HepG2 (cell line): ENCODE results near the gene UBR4. TPM values are rescaled to one million over a fixed set of nuclear protein-coding genes. Genes with fewer than 3 reads are reported as not detected.

Experiments used
- CREM ChIP-seq, 2 experiments: sonication (generic) in 1 of 2; formaldehyde crosslinking in 1 of 2; IDR thresholded peaks; 2 replicates each; pipeline versions ENCODE4 v1.4.0 to v1.6.1; 2016 to 2020; ENCODE audit warnings: antibody characterized with exemption in 1 of 2, mild to moderate bottlenecking in 1 of 2, missing genetic modification reagents in 1 of 2
- ETV5 ChIP-seq: IDR thresholded peaks from 2 replicates; pipeline ENCODE4 v1.6.1; 2018; ENCODE audit warnings: missing biosample characterization, missing genetic modification reagents, inconsistent platforms, borderline replicate concordance
- FOXA1 ChIP-seq, 2 experiments: fragments of 450-650 bp in 1 of 2; sonication (generic) in 1 of 2; formaldehyde crosslinking in 1 of 2; IDR thresholded peaks; 2 replicates each; pipeline versions ENCODE4 v1.4.0 to v1.6.1; 2016 to 2020; ENCODE audit warnings: missing genetic modification reagents in 1 of 2
- GATAD1 ChIP-seq: IDR thresholded peaks from 2 replicates; pipeline ENCODE4 v1.6.1; 2016; ENCODE audit warnings: missing genetic modification reagents, missing compliant biosample characterization
- GATAD2A ChIP-seq: IDR thresholded peaks from 2 replicates; pipeline ENCODE4 v1.6.1; 2016
- GFI1 ChIP-seq: sonication (generic); formaldehyde crosslinking; IDR thresholded peaks from 2 replicates; pipeline ENCODE4 v1.5.0; 2020; ENCODE audit warnings: missing genetic modification reagents, mild to moderate bottlenecking, borderline replicate concordance
- GTF3A ChIP-seq: sonication (generic); formaldehyde crosslinking; conservative IDR thresholded peaks from 2 replicates; pipeline ENCODE4 v1.4.0; 2020; ENCODE audit warnings: mild to moderate bottlenecking, missing genetic modification reagents
- HDAC2 ChIP-seq: sonication (generic); formaldehyde crosslinking; IDR thresholded peaks from 2 replicates; pipeline ENCODE4 v1.4.0; 2020; ENCODE audit warnings: missing genetic modification reagents
- PAF1 ChIP-seq: IDR thresholded peaks from 2 replicates; pipeline ENCODE4 v1.6.1; 2016; ENCODE audit warnings: missing genetic modification reagents, missing compliant biosample characterization
- POGZ ChIP-seq: sonication (generic); formaldehyde crosslinking; IDR thresholded peaks from 2 replicates; pipeline ENCODE4 v1.4.0; 2020; ENCODE audit warnings: mild to moderate bottlenecking, missing genetic modification reagents
- PPARG ChIP-seq: conservative IDR thresholded peaks from 2 replicates; pipeline ENCODE4 v1.6.1; 2016; ENCODE audit warnings: missing biosample characterization, missing genetic modification reagents
- SALL1 ChIP-seq: sonication (generic); formaldehyde crosslinking; IDR thresholded peaks from 2 replicates; pipeline ENCODE4 v1.8.0; 2022; ENCODE audit warnings: mild to moderate bottlenecking, missing genetic modification reagents
- SOX13 ChIP-seq, 3 experiments: fragments of 450-650 bp in 1 of 3; sonication (generic) in 1 of 3; formaldehyde crosslinking in 1 of 3; IDR thresholded peaks in 2 of 3; conservative IDR thresholded peaks in 1 of 3; 2 replicates each; pipeline versions ENCODE4 v1.5.0 to v1.6.1; 2016 to 2020; ENCODE audit warnings: antibody characterized with exemption in 1 of 3, mild to moderate bottlenecking in 1 of 3, missing compliant biosample characterization in 1 of 3, missing genetic modification reagents in 1 of 3, moderate library complexity in 1 of 3
- STAT5B ChIP-seq: sonication (generic); formaldehyde crosslinking; IDR thresholded peaks from 2 replicates; pipeline ENCODE4 v1.4.0; 2020; ENCODE audit warnings: missing genetic modification reagents
- THAP11 ChIP-seq: IDR thresholded peaks from 2 replicates; pipeline ENCODE4 v1.6.1; 2016; ENCODE audit warnings: missing biosample characterization, missing genetic modification reagents
- ZNF264 ChIP-seq: sonication (generic); formaldehyde crosslinking; IDR thresholded peaks from 2 replicates; pipeline ENCODE4 v1.4.0; 2020; ENCODE audit warnings: missing genetic modification reagents
- ZNF331 ChIP-seq: sonication (generic); formaldehyde crosslinking; IDR thresholded peaks from 2 replicates; pipeline ENCODE4 v1.4.0; 2020; ENCODE audit warnings: missing genetic modification reagents
- ZNF335 ChIP-seq: sonication (generic); formaldehyde crosslinking; IDR thresholded peaks from 2 replicates; pipeline ENCODE4 v1.4.0; 2020; ENCODE audit warnings: missing genetic modification reagents
- polyA plus RNA-seq, 8 experiments: library from polyadenylated mRNA; depleted of rRNA in 3 of 8; stranded (reverse) in 7 of 8; unstranded in 1 of 8; fragments of >200 nt; fragmentation: Illumina TruSeq in 4 of 8; extraction: Trizol in 4 of 8; gene quantifications; 2 replicates each; pipeline versions ENCODE4 v1.2.1 to v1.2.3, GENCODE V29; 2011 to 2016; ENCODE audit warnings: low read depth in 4 of 8, missing spikeins in 1 of 8, mixed read lengths in 1 of 8; ENCODE audit not compliant: insufficient read depth in 1 of 8
- total RNA-seq, 5 experiments: library from RNA; depleted of rRNA; stranded (reverse); fragments of >200 nt; fragmentation: Illumina TruSeq; extraction: Trizol; gene quantifications; 2 replicates each; pipeline ENCODE4 v1.2.3, GENCODE V29; 2016; ENCODE audit warnings: low read depth in 1 of 5
- TF ChIP-seq, protein P1 (sequence below): sonication (generic); formaldehyde crosslinking; IDR thresholded peaks from 2 replicates; pipeline ENCODE4 v1.4.0; 2020; ENCODE audit warnings: missing genetic modification reagents, borderline replicate concordance
- TF ChIP-seq, protein P2 (sequence below): sonication (generic); formaldehyde crosslinking; IDR thresholded peaks from 2 replicates; pipeline ENCODE4 v1.8.0; 2022; ENCODE audit warnings: missing genetic modification reagents, mild to moderate bottlenecking, moderate library complexity, borderline replicate concordance
- TF ChIP-seq, protein P3 (sequence below): sonication (generic); formaldehyde crosslinking; IDR thresholded peaks from 2 replicates; pipeline ENCODE4 v1.4.0; 2020; ENCODE audit warnings: missing genetic modification reagents
- TF ChIP-seq, protein P4 (sequence below): sonication (generic); formaldehyde crosslinking; IDR thresholded peaks from 2 replicates; pipeline ENCODE4 v1.4.0; 2020; ENCODE audit warnings: missing genetic modification reagents

UBR4 gene
- total and polyA plus RNA-seq, 2 of the 13 experiments (the other 11 are each of a cell fraction or from before 2014, with no cell fraction given): 59.1 to 106 TPM

DNA sequence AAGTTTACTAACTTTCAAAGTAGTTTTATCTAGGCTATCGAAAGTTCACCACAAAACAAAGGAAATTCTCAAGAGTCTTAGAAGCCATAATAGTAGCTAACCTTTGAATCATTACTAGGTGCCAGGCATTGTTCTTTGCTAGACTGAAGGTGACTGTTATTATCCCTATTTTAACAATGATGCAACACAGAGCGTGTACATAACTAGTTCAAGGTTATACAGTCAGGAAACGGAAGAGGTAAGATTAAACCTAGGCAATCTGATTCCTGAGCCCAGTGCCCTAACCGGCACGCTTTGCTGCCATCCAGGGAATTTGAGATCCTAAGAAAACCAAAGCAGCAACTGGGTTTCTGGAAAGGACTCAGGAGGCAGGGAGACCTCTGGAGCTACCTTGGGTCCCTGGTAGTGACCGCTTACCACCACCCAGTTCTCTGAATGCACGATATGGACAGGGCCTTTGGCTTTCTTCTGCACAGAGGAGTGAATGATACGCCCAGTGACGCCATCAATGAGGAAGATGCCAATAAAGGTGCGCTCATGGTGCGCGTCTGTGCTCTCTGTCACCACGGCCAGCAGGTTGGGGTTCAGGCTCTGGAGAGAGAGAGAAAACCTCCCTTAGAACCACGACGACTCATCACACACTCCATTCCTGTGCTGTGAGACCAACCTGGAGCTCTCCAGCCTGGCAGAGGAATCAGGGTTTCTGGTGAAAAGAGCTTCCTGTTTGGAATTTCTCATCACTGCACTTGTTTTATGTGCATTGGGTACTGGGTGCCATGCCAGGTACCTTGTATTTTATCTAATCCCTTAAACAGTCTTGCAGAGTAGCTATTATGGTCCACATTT is 13.1 kb upstream of the UBR4 start (continued):
- 0 out of 2 replicates have a peak, but pooled peaks have one; percentile 25 for TF ChIP-seq POGZ (CRISPR knock-in tag)
- no peak for TF ChIP-seq ZNF335 (CRISPR knock-in tag)
- peak; percentile 29; the same call in 1 of the 2 replicates for TF ChIP-seq GFI1 (CRISPR knock-in tag)
- 0 out of 2 replicates have a peak, but pooled peaks have one; percentile 46 for TF ChIP-seq GATAD1 (CRISPR knock-in tag)
- TF ChIP-seq, protein P1, sequence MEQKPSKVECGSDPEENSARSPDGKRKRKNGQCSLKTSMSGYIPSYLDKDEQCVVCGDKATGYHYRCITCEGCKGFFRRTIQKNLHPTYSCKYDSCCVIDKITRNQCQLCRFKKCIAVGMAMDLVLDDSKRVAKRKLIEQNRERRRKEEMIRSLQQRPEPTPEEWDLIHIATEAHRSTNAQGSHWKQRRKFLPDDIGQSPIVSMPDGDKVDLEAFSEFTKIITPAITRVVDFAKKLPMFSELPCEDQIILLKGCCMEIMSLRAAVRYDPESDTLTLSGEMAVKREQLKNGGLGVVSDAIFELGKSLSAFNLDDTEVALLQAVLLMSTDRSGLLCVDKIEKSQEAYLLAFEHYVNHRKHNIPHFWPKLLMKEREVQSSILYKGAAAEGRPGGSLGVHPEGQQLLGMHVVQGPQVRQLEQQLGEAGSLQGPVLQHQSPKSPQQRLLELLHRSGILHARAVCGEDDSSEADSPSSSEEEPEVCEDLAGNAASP (CRISPR knock-in tag): peak; percentile 31; the same call in 1 of the 2 replicates
- no peak for TF ChIP-seq PAF1 (CRISPR knock-in tag)
- TF ChIP-seq ETV5 (CRISPR knock-in tag): peak; percentile 89
- TF ChIP-seq, protein P2, sequence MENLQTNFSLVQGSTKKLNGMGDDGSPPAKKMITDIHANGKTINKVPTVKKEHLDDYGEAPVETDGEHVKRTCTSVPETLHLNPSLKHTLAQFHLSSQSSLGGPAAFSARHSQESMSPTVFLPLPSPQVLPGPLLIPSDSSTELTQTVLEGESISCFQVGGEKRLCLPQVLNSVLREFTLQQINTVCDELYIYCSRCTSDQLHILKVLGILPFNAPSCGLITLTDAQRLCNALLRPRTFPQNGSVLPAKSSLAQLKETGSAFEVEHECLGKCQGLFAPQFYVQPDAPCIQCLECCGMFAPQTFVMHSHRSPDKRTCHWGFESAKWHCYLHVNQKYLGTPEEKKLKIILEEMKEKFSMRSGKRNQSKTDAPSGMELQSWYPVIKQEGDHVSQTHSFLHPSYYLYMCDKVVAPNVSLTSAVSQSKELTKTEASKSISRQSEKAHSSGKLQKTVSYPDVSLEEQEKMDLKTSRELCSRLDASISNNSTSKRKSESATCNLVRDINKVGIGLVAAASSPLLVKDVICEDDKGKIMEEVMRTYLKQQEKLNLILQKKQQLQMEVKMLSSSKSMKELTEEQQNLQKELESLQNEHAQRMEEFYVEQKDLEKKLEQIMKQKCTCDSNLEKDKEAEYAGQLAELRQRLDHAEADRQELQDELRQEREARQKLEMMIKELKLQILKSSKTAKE (CRISPR knock-in tag): peak; percentile 54
- no peak for TF ChIP-seq STAT5B (CRISPR knock-in tag)
- peak; percentile 34; the same call in 1 of the 2 replicates for TF ChIP-seq SALL1
- no peak; the same call in 1 of the 2 replicates for TF ChIP-seq ZNF331 (CRISPR knock-in tag)
- TF ChIP-seq SOX13 (IDR thresholded peaks at IDR 0.05): peak; percentile 95
- TF ChIP-seq SOX13 (CRISPR knock-in tag; conservative IDR thresholded peaks at IDR 0.05 in 1 of 2, IDR thresholded peaks at IDR 0.05 in 1 of 2): peak in 1 of 2 experiments; percentile 100; a peak in 2 of 4 replicates
- TF ChIP-seq CREM (IDR thresholded peaks at IDR 0.05): peak; percentile 33; the same call in 1 of the 2 replicates
- TF ChIP-seq CREM (CRISPR knock-in tag; IDR thresholded peaks at IDR 0.05): no peak
- peak; percentile 92 for TF ChIP-seq GATAD2A
- peak; percentile 60; the same call in 1 of the 2 replicates for TF ChIP-seq HDAC2
- TF ChIP-seq THAP11 (CRISPR knock-in tag): peak; percentile 55; the same call in 1 of the 2 replicates
- TF ChIP-seq, protein P3, sequence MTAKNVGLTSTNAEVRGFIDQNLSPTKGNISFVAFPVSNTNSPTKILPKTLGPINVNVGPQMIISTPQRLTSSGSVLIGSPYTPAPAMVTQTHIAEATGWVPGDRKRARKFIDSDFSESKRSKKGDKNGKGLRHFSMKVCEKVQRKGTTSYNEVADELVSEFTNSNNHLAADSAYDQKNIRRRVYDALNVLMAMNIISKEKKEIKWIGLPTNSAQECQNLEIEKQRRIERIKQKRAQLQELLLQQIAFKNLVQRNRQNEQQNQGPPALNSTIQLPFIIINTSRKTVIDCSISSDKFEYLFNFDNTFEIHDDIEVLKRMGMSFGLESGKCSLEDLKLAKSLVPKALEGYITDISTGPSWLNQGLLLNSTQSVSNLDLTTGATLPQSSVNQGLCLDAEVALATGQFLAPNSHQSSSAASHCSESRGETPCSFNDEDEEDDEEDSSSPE: no peak
- no peak for TF ChIP-seq FOXA1 (IDR thresholded peaks at IDR 0.05)
- peak; percentile 84 for TF ChIP-seq FOXA1 (CRISPR knock-in tag; IDR thresholded peaks at IDR 0.05)
- TF ChIP-seq, protein P4, sequence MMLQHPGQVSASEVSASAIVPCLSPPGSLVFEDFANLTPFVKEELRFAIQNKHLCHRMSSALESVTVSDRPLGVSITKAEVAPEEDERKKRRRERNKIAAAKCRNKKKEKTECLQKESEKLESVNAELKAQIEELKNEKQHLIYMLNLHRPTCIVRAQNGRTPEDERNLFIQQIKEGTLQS (CRISPR knock-in tag): peak; percentile 87
- peak; percentile 68 for TF ChIP-seq PPARG (CRISPR knock-in tag)
- peak; percentile 78; the same call in 1 of the 2 replicates for TF ChIP-seq ZNF264
- no peak for TF ChIP-seq GTF3A (CRISPR knock-in tag)
